ENCODE measurements around the gene TSR2.

The TSR2 gene

GRCh38 chrX:54439960-54440871 lies at the start of gene TSR2:
TSR2 (plus strand) TSS chrX:54440404; CDS start chrX:54440422, 18 bp downstream.
- Histone ChIP-seq H3K4me1 (ENCODE audit: control insufficient read depth, insufficient read depth, low read length) (peaks cover 6% of the 10 kb centered on the region), H3K9ac (ENCODE audit: low read length) (peak within 1 kb of the TSS; percentile 84), H3K4me3 (ENCODE audit: low read length) (peak within 1 kb of the TSS; percentile 63)

GRCh38 chrX:54397113-54397512 lies 43.1 kb upstream of the TSR2 start:
- Histone ChIP-seq H3K4me3 (ENCODE audit: low read length) (no peak overlapping the region), H3K9ac (ENCODE audit: low read length) (no peak overlapping the region), H3K9me3 (ENCODE audit: control insufficient read depth, low read length) (no peaks in the 10 kb centered on the region), H3K27me3 (ENCODE audit: control insufficient read depth, insufficient read depth, low read length) (no peaks in the 10 kb centered on the region), H3K4me1 (ENCODE audit: control insufficient read depth, insufficient read depth, low read length) (no peaks in the 10 kb centered on the region), H3K36me3 (ENCODE audit: control insufficient read depth, insufficient read depth, low read length) (no peaks in the 10 kb centered on the region)

More at GRCh38 chrX:54439960-54440871, at the start of gene TSR2:
- Histone ChIP-seq H3K27me3 (ENCODE audit: control insufficient read depth, insufficient read depth, low read length) (no peaks in the 10 kb centered on the region), H3K36me3 (ENCODE audit: control insufficient read depth, insufficient read depth, low read length) (no peaks in the 10 kb centered on the region), H3K9me3 (ENCODE audit: control insufficient read depth, low read length) (no peaks in the 10 kb centered on the region)

GRCh38 chrX:54407266-54407665 lies 32.9 kb upstream of the TSR2 start:
- H3K36me3 ChIP-seq (ENCODE audit: control insufficient read depth, insufficient read depth, low read length): no peaks in the 10 kb centered on the region
- H3K9me3 ChIP-seq (ENCODE audit: control insufficient read depth, low read length): no peaks in the 10 kb centered on the region
- H3K4me1 ChIP-seq (ENCODE audit: control insufficient read depth, insufficient read depth, low read length): no peaks in the 10 kb centered on the region
- H3K4me3 ChIP-seq (ENCODE audit: low read length): no peak overlapping the region
- H3K27me3 ChIP-seq (ENCODE audit: control insufficient read depth, insufficient read depth, low read length): no peaks in the 10 kb centered on the region
- no peak overlapping the region for H3K9ac ChIP-seq (ENCODE audit: low read length)

- H3K27me3 ChIP-seq (ENCODE audit: control insufficient read depth, insufficient read depth, low read length): no peaks in the 10 kb centered on the region
- no peak overlapping the region for H3K4me3 ChIP-seq (ENCODE audit: low read length)
- no peak overlapping the region for H3K9ac ChIP-seq (ENCODE audit: low read length)
- H3K4me1 ChIP-seq (ENCODE audit: control insufficient read depth, insufficient read depth, low read length): no peaks in the 10 kb centered on the region
- no peaks in the 10 kb centered on the region for H3K36me3 ChIP-seq (ENCODE audit: control insufficient read depth, insufficient read depth, low read length)
- no peaks in the 10 kb centered on the region for H3K9me3 ChIP-seq (ENCODE audit: control insufficient read depth, low read length)
Observed at GRCh38 chrX:54411732-54412131, 28.5 kb upstream of the TSR2 start.

GRCh38 chrX:54413753-54414152 lies 26.5 kb upstream of the TSR2 start:
- H3K9me3 ChIP-seq (ENCODE audit: control insufficient read depth, low read length): no peaks in the 10 kb centered on the region
- H3K27me3 ChIP-seq (ENCODE audit: control insufficient read depth, insufficient read depth, low read length): no peaks in the 10 kb centered on the region
- H3K4me1 ChIP-seq (ENCODE audit: control insufficient read depth, insufficient read depth, low read length): no peaks in the 10 kb centered on the region
- no peak overlapping the region for H3K4me3 ChIP-seq (ENCODE audit: low read length)
- no peak overlapping the region for H3K9ac ChIP-seq (ENCODE audit: low read length)
- H3K36me3 ChIP-seq (ENCODE audit: control insufficient read depth, insufficient read depth, low read length): no peaks in the 10 kb centered on the region

GRCh38 chrX:54415534-54416350 lies 24.5 kb upstream of the TSR2 start:
- H3K36me3 ChIP-seq (ENCODE audit: control insufficient read depth, insufficient read depth, low read length): no peaks in the 10 kb centered on the region

GRCh38 chrX:54416965-54417364 lies 23.2 kb upstream of the TSR2 start:
- H3K9me3 ChIP-seq (ENCODE audit: control insufficient read depth, low read length): no peaks in the 10 kb centered on the region
- no peaks in the 10 kb centered on the region for H3K36me3 ChIP-seq (ENCODE audit: control insufficient read depth, insufficient read depth, low read length)
- no peak overlapping the region for H3K9ac ChIP-seq (ENCODE audit: low read length)
- no peaks in the 10 kb centered on the region for H3K4me1 ChIP-seq (ENCODE audit: control insufficient read depth, insufficient read depth, low read length)
- H3K27me3 ChIP-seq (ENCODE audit: control insufficient read depth, insufficient read depth, low read length): no peaks in the 10 kb centered on the region
- H3K4me3 ChIP-seq (ENCODE audit: low read length): no peak overlapping the region

More at GRCh38 chrX:54415534-54416350, 24.5 kb upstream of the TSR2 start:
- Histone ChIP-seq H3K9me3 (ENCODE audit: control insufficient read depth, low read length) (no peaks in the 10 kb centered on the region), H3K9ac (ENCODE audit: low read length) (no peak overlapping the region), H3K4me3 (ENCODE audit: low read length) (no peak overlapping the region), H3K4me1 (ENCODE audit: control insufficient read depth, insufficient read depth, low read length) (no peaks in the 10 kb centered on the region), H3K27me3 (ENCODE audit: control insufficient read depth, insufficient read depth, low read length) (no peaks in the 10 kb centered on the region)

- no peaks in the 10 kb centered on the region for H3K36me3 ChIP-seq (ENCODE audit: control insufficient read depth, insufficient read depth, low read length)
- no peak overlapping the region for H3K9ac ChIP-seq (ENCODE audit: low read length)
- H3K4me3 ChIP-seq (ENCODE audit: low read length): no peak overlapping the region
- no peaks in the 10 kb centered on the region for H3K27me3 ChIP-seq (ENCODE audit: control insufficient read depth, insufficient read depth, low read length)
- no peaks in the 10 kb centered on the region for H3K9me3 ChIP-seq (ENCODE audit: control insufficient read depth, low read length)
- H3K4me1 ChIP-seq (ENCODE audit: control insufficient read depth, insufficient read depth, low read length): no peaks in the 10 kb centered on the region
Observed at GRCh38 chrX:54419559-54420302, 20.5 kb upstream of the TSR2 start.

- Histone ChIP-seq H3K4me3 (ENCODE audit: low read length) (no peak overlapping the region), H3K36me3 (ENCODE audit: control insufficient read depth, insufficient read depth, low read length) (no peaks in the 10 kb centered on the region), H3K4me1 (ENCODE audit: control insufficient read depth, insufficient read depth, low read length) (no peaks in the 10 kb centered on the region), H3K27me3 (ENCODE audit: control insufficient read depth, insufficient read depth, low read length) (no peaks in the 10 kb centered on the region), H3K9me3 (ENCODE audit: control insufficient read depth, low read length) (no peaks in the 10 kb centered on the region), H3K9ac (ENCODE audit: low read length) (no peak overlapping the region)
Observed at GRCh38 chrX:54422168-54422567, 18.0 kb upstream of the TSR2 start.

- Histone ChIP-seq H3K27me3 (ENCODE audit: control insufficient read depth, insufficient read depth, low read length) (no peaks in the 10 kb centered on the region), H3K4me3 (ENCODE audit: low read length) (no peak overlapping the region)
Observed at GRCh38 chrX:54423161-54423888, 16.9 kb upstream of the TSR2 start.

GRCh38 chrX:54427837-54428424 lies 12.3 kb upstream of the TSR2 start:
- Histone ChIP-seq H3K4me3 (ENCODE audit: low read length) (no peak overlapping the region), H3K9me3 (ENCODE audit: control insufficient read depth, low read length) (no peaks in the 10 kb centered on the region), H3K9ac (ENCODE audit: low read length) (no peak overlapping the region), H3K4me1 (ENCODE audit: control insufficient read depth, insufficient read depth, low read length) (no peaks in the 10 kb centered on the region), H3K27me3 (ENCODE audit: control insufficient read depth, insufficient read depth, low read length) (no peaks in the 10 kb centered on the region), H3K36me3 (ENCODE audit: control insufficient read depth, insufficient read depth, low read length) (no peaks in the 10 kb centered on the region)

More at GRCh38 chrX:54423161-54423888, 16.9 kb upstream of the TSR2 start:
- Histone ChIP-seq H3K9ac (ENCODE audit: low read length) (no peak overlapping the region), H3K9me3 (ENCODE audit: control insufficient read depth, low read length) (no peaks in the 10 kb centered on the region), H3K36me3 (ENCODE audit: control insufficient read depth, insufficient read depth, low read length) (no peaks in the 10 kb centered on the region), H3K4me1 (ENCODE audit: control insufficient read depth, insufficient read depth, low read length) (no peaks in the 10 kb centered on the region)
